ENCODE measurements around the gene DBNDD2. TPM values are rescaled to one million over a fixed set of nuclear protein-coding genes. Genes with fewer than 3 reads are reported as not detected.
A peak's percentile ranks its signal among the peaks of the same experiment; 100 is the strongest.

DBNDD2 gene, protein sequence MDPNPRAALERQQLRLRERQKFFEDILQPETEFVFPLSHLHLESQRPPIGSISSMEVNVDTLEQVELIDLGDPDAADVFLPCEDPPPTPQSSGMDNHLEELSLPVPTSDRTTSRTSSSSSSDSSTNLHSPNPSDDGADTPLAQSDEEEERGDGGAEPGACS
- total RNA-seq (10 to 100 TPM; 13.2 to 15.7 TPM), total RNA-seq (0.20 to 4.6 (median 1.1) reads per million in 172 experiments)
- polyA plus RNA-seq (2013, experiment 1 of 2): 16.8 TPM
- polyA plus RNA-seq (2013, experiment 2 of 2): 14.4 TPM

- Histone ChIP-seq H3K4me3 (ENCODE audit: low read length) (peak within 1 kb of the TSS; percentile 76), H3K27me3 (ENCODE audit: control insufficient read depth in 1 of 2, insufficient read depth in 2 of 2, low read length in 2 of 2) (no peaks in the 10 kb centered on the region), H3K27ac (ENCODE audit: low read depth in 1 of 2, low read length in 2 of 2) (peak within 1 kb of the TSS; percentile 40 to 65), H3K4me1 (ENCODE audit: insufficient read depth, low read length) (peaks cover 27% of the 10 kb centered on the region), H3K36me3 (ENCODE audit: insufficient read depth, low read length) (peaks cover 7% of the 10 kb centered on the region), H3K9me3 (ENCODE audit: control insufficient read depth in 1 of 2, insufficient read depth in 1 of 2, low read length in 2 of 2) (no peaks in the 10 kb centered on the region)
- ATAC-seq (ENCODE audit: poor library complexity): peak; percentile 35
- intact Hi-C loops (cut with DNase I, micrococcal nuclease): loop anchor here in 1 of 2 experiments (2.0 kb wide), 1 partner anchor 45 kb away; the partner anchor contains the start of gene SYS1
- POLR2A ChIA-PET: interaction anchor here (1.2 to 5.7 kb wide), 5 partner anchors 8 to 45 kb away, joined by 3 to 49 read pairs (median 30); partner anchors contain the start of genes PIGT and SYS1
- Mint-ChIP-seq H3K4me3 (peak within 1 kb of the TSS; percentile 91), H3K4me1 (ENCODE audit: low read depth) (peaks cover 26% of the 10 kb centered on the region), H3K27me3 (no peaks in the 10 kb centered on the region), H3K27ac (peak within 1 kb of the TSS; percentile 60), H3K36me3 (ENCODE audit: low read depth) (peaks cover 26% of the 10 kb centered on the region), H3K9me3 (no peaks in the 10 kb centered on the region)
- TF ChIP-seq, protein P1, sequence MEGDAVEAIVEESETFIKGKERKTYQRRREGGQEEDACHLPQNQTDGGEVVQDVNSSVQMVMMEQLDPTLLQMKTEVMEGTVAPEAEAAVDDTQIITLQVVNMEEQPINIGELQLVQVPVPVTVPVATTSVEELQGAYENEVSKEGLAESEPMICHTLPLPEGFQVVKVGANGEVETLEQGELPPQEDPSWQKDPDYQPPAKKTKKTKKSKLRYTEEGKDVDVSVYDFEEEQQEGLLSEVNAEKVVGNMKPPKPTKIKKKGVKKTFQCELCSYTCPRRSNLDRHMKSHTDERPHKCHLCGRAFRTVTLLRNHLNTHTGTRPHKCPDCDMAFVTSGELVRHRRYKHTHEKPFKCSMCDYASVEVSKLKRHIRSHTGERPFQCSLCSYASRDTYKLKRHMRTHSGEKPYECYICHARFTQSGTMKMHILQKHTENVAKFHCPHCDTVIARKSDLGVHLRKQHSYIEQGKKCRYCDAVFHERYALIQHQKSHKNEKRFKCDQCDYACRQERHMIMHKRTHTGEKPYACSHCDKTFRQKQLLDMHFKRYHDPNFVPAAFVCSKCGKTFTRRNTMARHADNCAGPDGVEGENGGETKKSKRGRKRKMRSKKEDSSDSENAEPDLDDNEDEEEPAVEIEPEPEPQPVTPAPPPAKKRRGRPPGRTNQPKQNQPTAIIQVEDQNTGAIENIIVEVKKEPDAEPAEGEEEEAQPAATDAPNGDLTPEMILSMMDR (IDR thresholded peaks at IDR 0.05): no peak
- CTCF ChIA-PET: interaction anchor here (1.3 kb wide), 1 partner anchor 45 kb away, joined by 4 read pairs; the partner anchor contains the start of gene SYS1
- peak in 3 of 14 experiments; percentile 22 to 75 (median 70) for DNase-seq
Observed at GRCh38 chr20:45407783-45408645, at the start of gene DBNDD2. TSS of gene DBNDD2 (plus strand) at chr20:45408289. CDS start at chr20:45408468, 179 bp downstream.

GRCh38 chr20:45359069-45359405, 49.1 kb upstream of the DBNDD2 start:
- H3K4me1 Mint-ChIP-seq (ENCODE audit: low read depth): peaks cover 17% of the 10 kb centered on the region

More at GRCh38 chr20:45359069-45359405, 49.1 kb upstream of the DBNDD2 start:
- Histone ChIP-seq H3K27me3 (ENCODE audit: control insufficient read depth in 1 of 2, insufficient read depth in 2 of 2, low read length in 2 of 2) (no peaks in the 10 kb centered on the region), H3K4me3 (ENCODE audit: low read length) (no peak overlapping the region), H3K9me3 (ENCODE audit: control insufficient read depth in 1 of 2, insufficient read depth in 1 of 2, low read length in 2 of 2) (no peaks in the 10 kb centered on the region), H3K27ac (ENCODE audit: low read depth in 1 of 2, low read length in 2 of 2) (no peak overlapping the region), H3K36me3 (ENCODE audit: insufficient read depth, low read length) (no peaks in the 10 kb centered on the region), H3K4me1 (ENCODE audit: insufficient read depth, low read length) (peaks cover 37% of the 10 kb centered on the region)
- no peak overlapping the region for H3K27ac Mint-ChIP-seq
- TF ChIP-seq, protein P1 (IDR thresholded peaks at IDR 0.05): no peak
- H3K27me3 Mint-ChIP-seq: no peaks in the 10 kb centered on the region
- no peak overlapping the region for H3K4me3 Mint-ChIP-seq
- ChIA-PET POLR2A (no interaction called here), CTCF (interaction anchor here (1.4 to 5.7 kb wide), 2 partner anchors 15 to 78 kb away, joined by 5 to 116 read pairs; no protein-coding TSS in a partner anchor)
- no peak for ATAC-seq (ENCODE audit: poor library complexity)
- no peaks in the 10 kb centered on the region for H3K9me3 Mint-ChIP-seq
- peaks cover 6% of the 10 kb centered on the region for H3K36me3 Mint-ChIP-seq (ENCODE audit: low read depth)
- no peak for DNase-seq
- intact Hi-C loops (cut with DNase I, micrococcal nuclease): no loop called here

Data from CD4-positive, alpha-beta T cell (primary cell).